ENCODE data around the gene AFDN. TPM values are rescaled to one million over a fixed set of nuclear protein-coding genes. Genes with fewer than 3 reads are reported as not detected.

Gene AFDN
- total RNA-seq, 2 experiments from 2014 or later = 18.6 to 20.6 TPM

GRCh38 chr6:167860550-167861226 is 34.0 kb downstream of the AFDN start:
- POLR2A ChIA-PET = no interaction called here
- Mint-ChIP-seq H3K27me3 (peaks cover 18% of the 10 kb centered on the region), H3K36me3 (ENCODE audit: low read depth) (no peaks in the 10 kb centered on the region), H3K9me3 (no peaks in the 10 kb centered on the region), H3K4me3 (no peak overlapping the region), H3K4me1 (peaks cover 4% of the 10 kb centered on the region), H3K27ac (no peak overlapping the region)
- no peak for DNase-seq
- CTCF ChIA-PET = no interaction called here

- DNase-seq = no peak
- Mint-ChIP-seq H3K27ac (no peak overlapping the region), H3K4me1 (peaks cover 4% of the 10 kb centered on the region), H3K9me3 (no peaks in the 10 kb centered on the region), H3K27me3 (peaks cover 18% of the 10 kb centered on the region), H3K4me3 (no peak overlapping the region), H3K36me3 (ENCODE audit: low read depth) (no peaks in the 10 kb centered on the region)
- ChIA-PET CTCF (no interaction called here), POLR2A (no interaction called here)
Measured at GRCh38 chr6:167861424-167861823, 34.7 kb downstream of the AFDN start.

GRCh38 chr6:167863897-167864296 is 37.2 kb downstream of the AFDN start:
- no peaks in the 10 kb centered on the region for H3K4me1 Mint-ChIP-seq
- H3K9me3 Mint-ChIP-seq = no peaks in the 10 kb centered on the region
- H3K4me3 Mint-ChIP-seq = no peak overlapping the region
- peaks cover 9% of the 10 kb centered on the region for H3K27me3 Mint-ChIP-seq
- no peak for DNase-seq
- ChIA-PET POLR2A (no interaction called here), CTCF (interaction anchor here (0.8 kb wide), 1 partner anchor 319 kb away, joined by 3 read pairs; no protein-coding TSS in a partner anchor)
- no peak overlapping the region for H3K27ac Mint-ChIP-seq
- no peaks in the 10 kb centered on the region for H3K36me3 Mint-ChIP-seq (ENCODE audit: low read depth)

DNA sequence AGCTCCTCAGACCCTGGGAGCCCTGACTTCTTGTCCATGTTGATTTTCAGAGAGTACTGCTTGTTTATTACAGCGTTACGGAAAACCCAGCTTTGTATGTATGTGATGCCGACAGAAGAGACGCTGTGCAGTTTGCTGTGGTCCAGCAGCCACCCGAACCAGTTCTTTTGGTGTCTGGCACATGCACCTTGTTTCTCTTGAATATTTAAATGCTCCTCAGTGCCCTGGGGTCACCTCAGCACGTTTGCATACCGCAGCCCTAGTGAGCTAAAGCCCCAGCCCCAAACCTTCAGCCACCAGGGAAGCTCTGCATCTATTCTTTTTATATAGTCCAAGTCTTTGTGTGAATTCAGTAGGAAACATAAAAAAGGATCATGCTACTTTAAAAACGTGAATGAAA is 39.9 kb downstream of the AFDN start:
- H3K4me3 Mint-ChIP-seq = no peak overlapping the region
- no peak overlapping the region for H3K27ac Mint-ChIP-seq
- no peak for DNase-seq
- ChIA-PET CTCF (no interaction called here), POLR2A (no interaction called here)
- no peaks in the 10 kb centered on the region for H3K9me3 Mint-ChIP-seq
- peaks cover 3% of the 10 kb centered on the region for H3K27me3 Mint-ChIP-seq
- no peaks in the 10 kb centered on the region for H3K36me3 Mint-ChIP-seq (ENCODE audit: low read depth)
- no peaks in the 10 kb centered on the region for H3K4me1 Mint-ChIP-seq

- ChIA-PET CTCF (interaction anchor here (1.5 kb wide), 1 partner anchor 9 kb away, joined by 3 read pairs; no protein-coding TSS in a partner anchor), POLR2A (no interaction called here)
- peaks cover 1% of the 10 kb centered on the region for H3K27me3 Mint-ChIP-seq
- no peaks in the 10 kb centered on the region for H3K36me3 Mint-ChIP-seq (ENCODE audit: low read depth)
- H3K4me1 Mint-ChIP-seq = no peaks in the 10 kb centered on the region
- no peak overlapping the region for H3K4me3 Mint-ChIP-seq
- DNase-seq = no peak
- H3K9me3 Mint-ChIP-seq = no peaks in the 10 kb centered on the region
- H3K27ac Mint-ChIP-seq = no peak overlapping the region
Measured at GRCh38 chr6:167870321-167870720, 43.6 kb downstream of the AFDN start.

DNA sequence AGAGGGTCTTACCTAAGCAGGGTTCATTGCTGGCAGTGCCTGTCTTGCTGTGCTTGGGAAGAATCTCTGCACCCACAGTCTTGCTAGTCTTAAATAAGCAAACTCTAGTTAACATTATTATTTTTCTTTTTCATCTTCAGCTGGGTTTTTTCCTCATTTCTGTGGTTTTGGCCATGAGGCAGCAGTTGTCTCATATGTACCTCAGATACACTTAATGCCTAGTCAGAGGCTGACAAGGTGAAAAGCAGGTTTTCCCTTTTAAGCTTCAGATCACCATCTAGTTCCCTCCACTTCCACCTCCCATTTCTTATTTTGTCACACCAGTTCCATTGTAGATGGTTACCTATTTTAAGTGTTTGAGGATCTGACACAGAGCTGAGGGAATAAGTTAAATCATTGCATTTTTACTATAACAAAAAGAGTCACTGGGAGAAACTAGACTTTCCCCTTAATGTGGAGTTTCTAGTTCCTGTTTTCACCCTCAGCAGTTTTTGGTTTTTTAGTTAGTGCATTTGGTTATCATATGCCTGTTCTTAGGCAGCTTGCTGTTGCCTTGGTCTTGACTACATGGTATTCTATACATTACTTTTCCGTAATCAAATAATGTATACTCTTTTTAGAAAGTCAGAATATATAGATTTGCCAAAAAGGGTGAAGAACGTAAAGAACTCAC is 46.0 kb downstream of the AFDN start:
- Mint-ChIP-seq H3K27ac (no peak overlapping the region), H3K4me3 (no peak overlapping the region), H3K36me3 (ENCODE audit: low read depth) (no peaks in the 10 kb centered on the region), H3K9me3 (no peaks in the 10 kb centered on the region), H3K4me1 (no peaks in the 10 kb centered on the region), H3K27me3 (peaks cover 5% of the 10 kb centered on the region)
- ChIA-PET CTCF (no interaction called here), POLR2A (no interaction called here)
- no peak for DNase-seq

GRCh38 chr6:167877994-167878779 is 51.5 kb downstream of the AFDN start:
- CTCF ChIA-PET = no interaction called here
- no peaks in the 10 kb centered on the region for H3K4me1 Mint-ChIP-seq
- H3K27ac Mint-ChIP-seq = no peak overlapping the region
- no peak overlapping the region for H3K4me3 Mint-ChIP-seq
- no peaks in the 10 kb centered on the region for H3K36me3 Mint-ChIP-seq (ENCODE audit: low read depth)
- no peaks in the 10 kb centered on the region for H3K9me3 Mint-ChIP-seq
- DNase-seq = no peak
- peaks cover 7% of the 10 kb centered on the region for H3K27me3 Mint-ChIP-seq
- POLR2A ChIA-PET = no interaction called here

DNA sequence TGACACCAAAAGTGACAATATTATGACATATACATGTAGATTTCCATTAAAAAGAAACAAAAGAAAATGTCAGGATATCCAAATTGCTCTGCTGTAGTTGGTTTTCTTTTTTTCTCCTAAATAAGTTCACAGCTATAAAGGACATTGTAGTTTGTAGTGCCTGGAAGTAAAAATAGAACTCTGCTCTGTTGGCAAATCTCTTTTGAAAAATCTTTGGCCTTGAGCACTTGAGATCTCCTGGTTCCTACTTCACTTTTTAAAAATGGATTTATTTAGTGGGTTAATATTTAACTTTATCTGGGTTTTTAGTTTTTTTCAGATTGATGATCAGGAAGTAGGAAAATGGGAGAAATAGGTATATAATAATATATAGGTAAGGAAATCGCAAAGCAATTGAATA is 52.9 kb downstream of the AFDN start:
- no peaks in the 10 kb centered on the region for H3K36me3 Mint-ChIP-seq (ENCODE audit: low read depth)
- no peaks in the 10 kb centered on the region for H3K4me1 Mint-ChIP-seq
- POLR2A ChIA-PET = no interaction called here
- no peak overlapping the region for H3K4me3 Mint-ChIP-seq
- CTCF ChIA-PET = interaction anchor here (0.9 kb wide), 1 partner anchor 10 kb away, joined by 3 read pairs; no protein-coding TSS in a partner anchor
- peaks cover 7% of the 10 kb centered on the region for H3K27me3 Mint-ChIP-seq
- no peaks in the 10 kb centered on the region for H3K9me3 Mint-ChIP-seq
- H3K27ac Mint-ChIP-seq = no peak overlapping the region
- no peak for DNase-seq

GRCh38 chr6:167881327-167881726 is 54.6 kb downstream of the AFDN start:
- peaks cover 7% of the 10 kb centered on the region for H3K27me3 Mint-ChIP-seq
- CTCF ChIA-PET = no interaction called here
- no peak overlapping the region for H3K4me3 Mint-ChIP-seq
- no peaks in the 10 kb centered on the region for H3K36me3 Mint-ChIP-seq (ENCODE audit: low read depth)
- H3K4me1 Mint-ChIP-seq = no peaks in the 10 kb centered on the region
- POLR2A ChIA-PET = no interaction called here
- no peak for DNase-seq
- no peaks in the 10 kb centered on the region for H3K9me3 Mint-ChIP-seq
- no peak overlapping the region for H3K27ac Mint-ChIP-seq

- H3K36me3 Mint-ChIP-seq (ENCODE audit: low read depth) = no peaks in the 10 kb centered on the region
- H3K27ac Mint-ChIP-seq = no peak overlapping the region
- H3K27me3 Mint-ChIP-seq = peaks cover 4% of the 10 kb centered on the region
- CTCF ChIA-PET = no interaction called here
- no peak for DNase-seq
- H3K9me3 Mint-ChIP-seq = no peaks in the 10 kb centered on the region
- H3K4me3 Mint-ChIP-seq = no peak overlapping the region
- POLR2A ChIA-PET = no interaction called here
- H3K4me1 Mint-ChIP-seq = no peaks in the 10 kb centered on the region
Measured at GRCh38 chr6:167882244-167882643, 55.5 kb downstream of the AFDN start.

DNA sequence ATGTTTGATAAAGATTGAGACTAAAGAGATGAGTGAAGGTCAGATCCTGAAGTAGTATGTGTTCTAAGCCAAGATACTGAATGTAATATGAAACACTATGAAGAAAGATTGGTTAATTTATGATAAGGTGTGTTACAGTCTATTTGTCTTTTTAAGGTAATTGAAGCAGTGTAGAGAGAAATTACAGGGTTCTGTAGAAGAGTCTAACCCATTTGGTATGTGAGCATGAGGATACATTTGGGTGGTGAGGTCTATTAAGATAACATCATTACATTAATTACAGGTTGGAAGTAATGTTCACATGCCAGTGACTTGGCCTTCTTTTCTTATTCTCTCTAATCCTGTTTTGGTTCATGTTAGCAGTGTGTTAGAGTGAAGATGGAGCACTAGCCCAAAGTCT is 61.4 kb downstream of the AFDN start:
- ChIA-PET CTCF (no interaction called here), POLR2A (no interaction called here)
- DNase-seq = no peak
- no peaks in the 10 kb centered on the region for H3K36me3 Mint-ChIP-seq (ENCODE audit: low read depth)
- H3K4me1 Mint-ChIP-seq = no peaks in the 10 kb centered on the region
- no peaks in the 10 kb centered on the region for H3K9me3 Mint-ChIP-seq
- H3K27ac Mint-ChIP-seq = no peak overlapping the region
- no peak overlapping the region for H3K4me3 Mint-ChIP-seq
- H3K27me3 Mint-ChIP-seq = no peaks in the 10 kb centered on the region

DNA sequence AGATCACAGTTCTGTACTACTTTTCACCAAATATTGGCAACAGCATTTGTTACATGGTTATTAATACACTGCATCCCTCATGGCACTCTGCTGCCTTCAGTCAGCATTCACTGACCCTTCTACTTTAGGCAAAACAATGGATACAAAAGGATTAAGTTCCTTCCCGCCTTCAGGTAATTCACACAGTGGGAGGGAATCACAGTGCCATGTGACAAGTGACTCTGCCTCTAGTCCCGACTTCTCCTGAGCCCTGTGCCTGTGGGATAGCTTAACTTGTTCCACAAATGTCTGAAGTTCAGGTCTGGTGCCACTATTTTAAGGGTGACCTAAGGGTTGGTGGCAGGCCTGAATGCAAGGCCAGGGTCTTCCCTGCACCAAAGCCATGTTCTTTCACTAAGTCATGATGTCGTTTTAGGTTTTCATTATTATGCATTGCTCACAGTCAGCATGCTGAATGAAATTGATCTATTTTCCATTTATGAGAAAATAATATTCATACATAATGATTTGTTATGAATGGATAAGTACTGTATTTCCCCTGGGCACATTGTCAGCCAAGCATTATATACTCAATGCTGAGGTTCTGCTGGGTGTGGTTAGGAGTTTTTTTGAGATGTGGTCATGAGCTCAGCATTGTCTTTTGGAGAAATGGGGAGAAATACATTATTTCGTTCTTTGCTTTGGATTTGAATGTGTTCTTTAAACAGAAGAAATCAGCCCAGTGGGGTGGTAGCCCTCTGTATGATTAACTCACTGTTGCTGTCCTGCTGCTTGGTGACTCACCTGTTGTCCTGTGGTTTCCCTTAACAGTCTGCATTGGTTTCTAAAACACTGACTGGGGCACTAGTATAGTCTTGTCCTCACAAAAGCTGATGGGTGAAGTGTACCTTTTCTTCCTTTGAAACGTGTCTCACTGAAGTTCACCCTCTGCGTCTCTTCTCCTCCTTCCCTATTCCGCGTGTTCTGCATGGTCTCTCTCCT is 66.4 kb downstream of the AFDN start:
- H3K4me3 Mint-ChIP-seq = no peak overlapping the region
- ChIA-PET POLR2A (no interaction called here), CTCF (no interaction called here)
- no peaks in the 10 kb centered on the region for H3K4me1 Mint-ChIP-seq
- no peak overlapping the region for H3K27ac Mint-ChIP-seq
- no peak for DNase-seq
- no peaks in the 10 kb centered on the region for H3K27me3 Mint-ChIP-seq
- H3K9me3 Mint-ChIP-seq = no peaks in the 10 kb centered on the region
- no peaks in the 10 kb centered on the region for H3K36me3 Mint-ChIP-seq (ENCODE audit: low read depth)

GRCh38 chr6:167894965-167895364 is 68.3 kb downstream of the AFDN start:
- POLR2A ChIA-PET = no interaction called here
- no peaks in the 10 kb centered on the region for H3K4me1 Mint-ChIP-seq
- H3K36me3 Mint-ChIP-seq (ENCODE audit: low read depth) = no peaks in the 10 kb centered on the region

More at GRCh38 chr6:167894965-167895364, 68.3 kb downstream of the AFDN start:
- no peak for DNase-seq
- no peaks in the 10 kb centered on the region for H3K9me3 Mint-ChIP-seq
- no peaks in the 10 kb centered on the region for H3K27me3 Mint-ChIP-seq
- CTCF ChIA-PET = no interaction called here
- H3K27ac Mint-ChIP-seq = no peak overlapping the region
- H3K4me3 Mint-ChIP-seq = no peak overlapping the region

All from activated CD4-positive, alpha-beta T cell treated with anti-CD3 and anti-CD28 coated beads, Interleukin-2, amount 10 ng/mL, durations not matched to agents 7 days and 5 days (primary cell).